HCT116 (cell line): Measurements from ENCODE around the gene TCF12. TPM values are rescaled to one million over a fixed set of nuclear protein-coding genes. Genes with fewer than 3 reads are reported as not detected.

Experiments used
- ATAC-seq: fragments of 200-7000 bp; cut with Tn5 transposase; 2 replicates; pipeline ENCODE4 v1.9.1; 2020; ENCODE audit warnings: mild to moderate bottlenecking, moderate library complexity
- BruUV-seq: library from RNA; stranded (reverse); fragments of 400-500 nt; replicated peaks from 2 replicates; lab custom pipeline; 2021; lab: Mats Ljungman, UMichigan
- CTCF ChIA-PET: fragments of 300-600 bp; sonication (Branson Sonifier 250); formaldehyde crosslinking; loops from one replicate; lab custom pipeline; 2021; ENCODE audit warnings: antibody characterized with exemption; lab: Charles Lee
- POLR2A ChIA-PET: fragments of 300-600, 350-600 bp; sonication (Branson Sonifier 250); formaldehyde crosslinking; loops from one replicate; lab custom pipeline; 2021; ENCODE audit warnings: antibody characterized with exemption; lab: Charles Lee
- RAD21 ChIA-PET, 2 experiments: fragments of 300-600 bp; sonication (Branson Sonifier 250); formaldehyde crosslinking; loops; one replicate each; lab custom pipeline; 2023; ENCODE audit warnings: low total read pairs in 2 of 2; ENCODE audit not compliant: uncharacterized antibody in 2 of 2, unreplicated experiment in 2 of 2, low non-redundant PET in 1 of 2; lab: Charles Lee
- DNase-seq: peaks from one replicate; pipeline ENCODE4 v3.0.0-alpha.2; 2010; ENCODE audit warnings: low read depth, low spot score
- H2AFZ ChIP-seq: fragments of 200-600 bp; shearing (Covaris generic), sonication (generic); 2 replicates; pipeline ENCODE4 v1.6.1; 2017; ENCODE audit warnings: low read depth, mixed run types, mixed read lengths, antibody characterized with exemption, low read length; ENCODE audit not compliant: poor library complexity, severe bottlenecking
- H3K27ac ChIP-seq: 2 replicates; pipeline ENCODE4 v1.5.1; 2012; ENCODE audit warnings: low read depth, low read length
- H3K27me3 ChIP-seq: fragments of 200-600 bp; sonication (generic); 2 replicates; pipeline ENCODE4 v1.6.1; 2016; ENCODE audit warnings: mixed run types, low read length, mixed read lengths; ENCODE audit not compliant: insufficient read depth
- H3K36me3 ChIP-seq, 2 experiments: fragments of 200-500 bp in 1 of 2; fragments of 200-600 bp in 1 of 2; sonication (Bioruptor generic) in 1 of 2; sonication (generic) in 1 of 2; 2 replicates each; pipeline versions ENCODE4 v1.5.1 to v1.6.1; 2014 to 2016; ENCODE audit warnings: low read length in 2 of 2, inconsistent platforms in 1 of 2, mixed read lengths in 1 of 2, mixed run types in 1 of 2; ENCODE audit not compliant: insufficient read depth in 2 of 2, control insufficient read depth in 1 of 2
- H3K4me1 ChIP-seq, 2 experiments: fragments of 200-600 bp in 1 of 2; sonication (generic) in 1 of 2; 2 replicates each; pipeline versions ENCODE4 v1.5.1 to v1.6.1; 2012 to 2017; ENCODE audit warnings: low read length in 2 of 2, inconsistent platforms in 1 of 2, mild to moderate bottlenecking in 1 of 2, mixed read lengths in 1 of 2, mixed run types in 1 of 2, moderate library complexity in 1 of 2; ENCODE audit not compliant: insufficient read depth in 2 of 2, control insufficient read depth in 1 of 2
- H3K4me2 ChIP-seq: fragments of 200-600 bp; sonication (generic); 2 replicates; pipeline ENCODE4 v1.6.1; 2017; ENCODE audit warnings: mixed run types, low read length, mixed read lengths
- H3K4me3 ChIP-seq, 2 experiments: fragments of 200-600 bp in 1 of 2; sonication (generic) in 1 of 2; replicated peaks in 1 of 2; 2 replicates each; pipeline ENCODE4 v1.5.1; 2011 to 2016; ENCODE audit warnings: low read length in 2 of 2, control low read depth in 1 of 2, low read depth in 1 of 2, mild to moderate bottlenecking in 1 of 2, mixed read lengths in 1 of 2, mixed run types in 1 of 2
- H3K79me2 ChIP-seq: fragments of 200-600 bp; sonication (generic); 2 replicates; pipeline ENCODE4 v1.6.1; 2017; ENCODE audit warnings: mild to moderate bottlenecking, mixed run types, low read length, moderate library complexity, mixed read lengths; ENCODE audit not compliant: insufficient read depth
- H3K9ac ChIP-seq: fragments of 200-600 bp; sonication (generic); 2 replicates; pipeline ENCODE4 v1.6.1; 2016; ENCODE audit warnings: low read length, mixed read lengths
- H3K9me2 ChIP-seq: fragments of 200-600 bp; sonication (generic), shearing (Covaris generic); 2 replicates; pipeline ENCODE4 v1.6.1; 2017; ENCODE audit warnings: mixed run types, mild to moderate bottlenecking, moderate library complexity; ENCODE audit not compliant: insufficient read depth
- H3K9me3 ChIP-seq, 2 experiments: fragments of 200-500 bp in 1 of 2; fragments of 200-600 bp in 1 of 2; sonication (Bioruptor generic) in 1 of 2; sonication (generic) in 1 of 2; 2 replicates each; pipeline ENCODE4 v1.6.1; 2014 to 2017; ENCODE audit warnings: low read length in 2 of 2, mixed read lengths in 2 of 2, inconsistent platforms in 1 of 2, low read depth in 1 of 2, mild to moderate bottlenecking in 1 of 2, mixed run types in 1 of 2, moderate library complexity in 1 of 2; ENCODE audit not compliant: control insufficient read depth in 1 of 2, insufficient read depth in 1 of 2
- H4K20me1 ChIP-seq: fragments of 200-600 bp; sonication (generic), shearing (Covaris generic); 2 replicates; pipeline ENCODE4 v1.6.1; 2017; ENCODE audit warnings: mixed run types, mild to moderate bottlenecking, moderate library complexity; ENCODE audit not compliant: insufficient read depth
- ATF3 ChIP-seq: IDR thresholded peaks from 2 replicates; pipeline ENCODE4 v1.6.1; 2012
- CBX3 ChIP-seq: IDR thresholded peaks from 2 replicates; pipeline ENCODE4 v1.6.1; 2012; ENCODE audit warnings: low read depth
- CEBPB ChIP-seq: IDR thresholded peaks from 2 replicates; pipeline ENCODE4 v1.6.1; 2012; ENCODE audit warnings: low read depth
- CTCF ChIP-seq, 3 experiments: fragments of 200-600 bp in 1 of 3; sonication (generic) in 1 of 3; IDR thresholded peaks in 2 of 3; conservative IDR thresholded peaks in 1 of 3; 2 replicates each; pipeline ENCODE4 v1.5.1; 2012 to 2017; ENCODE audit warnings: low read depth in 2 of 3, low read length in 2 of 3, antibody characterized with exemption in 1 of 3, borderline replicate concordance in 1 of 3, control low read depth in 1 of 3, mild to moderate bottlenecking in 1 of 3, mixed read lengths in 1 of 3, mixed run types in 1 of 3, moderate library complexity in 1 of 3; ENCODE audit not compliant: insufficient read depth in 1 of 3
- EGR1 ChIP-seq: IDR thresholded peaks from 2 replicates; pipeline ENCODE4 v1.6.1; 2012; ENCODE audit warnings: low read depth
- ELF1 ChIP-seq: IDR thresholded peaks from 2 replicates; pipeline ENCODE4 v1.6.1; 2012; ENCODE audit warnings: low read depth, borderline replicate concordance
- EZH2 ChIP-seq: fragments of 200-600 bp; sonication (generic); IDR thresholded peaks from 2 replicates; pipeline ENCODE4 v1.6.1; 2017; ENCODE audit warnings: antibody characterized with exemption, mixed run types
- FOSL1 ChIP-seq: IDR thresholded peaks from 2 replicates; pipeline ENCODE4 v1.6.1; 2012; ENCODE audit warnings: low read depth
- JUND ChIP-seq: IDR thresholded peaks from 2 replicates; pipeline ENCODE4 v1.6.1; 2012
- MAX ChIP-seq: IDR thresholded peaks from 2 replicates; pipeline ENCODE4 v1.6.1; 2012
- POLR2A ChIP-seq: IDR thresholded peaks from 2 replicates; pipeline ENCODE4 v1.7.0; 2011; ENCODE audit warnings: borderline replicate concordance; ENCODE audit not compliant: insufficient read depth, insufficient read length; ENCODE audit errors: extremely low read depth
- POLR2AphosphoS5 ChIP-seq: IDR thresholded peaks from 2 replicates; pipeline ENCODE4 v1.6.1; 2011; ENCODE audit warnings: mild to moderate bottlenecking, low read depth, low read length, moderate library complexity
- RAD21 ChIP-seq: IDR thresholded peaks from 2 replicates; pipeline ENCODE4 v1.6.1; 2012; ENCODE audit warnings: low read depth, mild to moderate bottlenecking
- SIN3A ChIP-seq: IDR thresholded peaks from 2 replicates; pipeline ENCODE4 v1.6.1; 2012; ENCODE audit warnings: low read depth
- SP1 ChIP-seq: IDR thresholded peaks from 2 replicates; pipeline ENCODE4 v1.6.1; 2012; ENCODE audit warnings: low read depth
- SRF ChIP-seq: IDR thresholded peaks from 2 replicates; pipeline ENCODE4 v1.6.1; 2012; ENCODE audit warnings: low read depth
- TCF7L2 ChIP-seq: IDR thresholded peaks from 2 replicates; pipeline ENCODE4 v1.7.0; 2011; ENCODE audit warnings: borderline replicate concordance, inconsistent platforms; ENCODE audit not compliant: insufficient read depth, insufficient read length; ENCODE audit errors: extremely low read depth
- YY1 ChIP-seq: IDR thresholded peaks from 2 replicates; pipeline ENCODE4 v1.6.1; 2011; ENCODE audit warnings: low read length, low read depth, moderate library complexity, mild to moderate bottlenecking; ENCODE audit not compliant: insufficient replicate concordance; ENCODE audit errors: extremely low read depth
- ZBTB33 ChIP-seq: IDR thresholded peaks from 2 replicates; pipeline ENCODE4 v1.6.1; 2011; ENCODE audit warnings: mild to moderate bottlenecking, low read length, moderate library complexity; ENCODE audit not compliant: insufficient replicate concordance; ENCODE audit errors: extremely low read depth
- ZNF274 ChIP-seq: fragments of 200-500 bp; sonication (Bioruptor generic); IDR thresholded peaks from 2 replicates; pipeline ENCODE4 v1.6.1; 2014; ENCODE audit warnings: mild to moderate bottlenecking, low read depth, low read length, inconsistent platforms
- intact Hi-C: fragments of 100-400 bp; cut with micrococcal nuclease; formaldehyde crosslinking; loops from 2 replicates; pipeline ENCODE4 v1.10.0; 2022
- total RNA-seq: library from RNA; stranded (reverse); gene quantifications from one replicate; pipeline ENCODE4 v1.2.1, GENCODE V29; 2021; ENCODE audit not compliant: unreplicated experiment

TCF12 gene
- total RNA-seq, 1 experiment from 2014 or later, result 71.6 TPM

GRCh38 chr15:57337868-57338411 lies 419.5 kb downstream of the TCF12 start:
- intact Hi-C loops, result no loop called here
- no peak for TF ChIP-seq SRF
- TF ChIP-seq SIN3A, result no peak
- TF ChIP-seq CBX3, result no peak
- TF ChIP-seq RAD21, result no peak
- no peak for TF ChIP-seq FOSL1
- TF ChIP-seq CTCF (IDR thresholded peaks at IDR 0.05 in 2 of 3, conservative IDR thresholded peaks at IDR 0.05 in 1 of 3; ENCODE audit: borderline replicate concordance in 1 of 3, insufficient read depth in 1 of 3, low read depth in 2 of 3, low read length in 2 of 3), result no peak
- TF ChIP-seq ATF3, result no peak
- TF ChIP-seq ELF1, result no peak
- TF ChIP-seq MAX, result no peak
- TF ChIP-seq POLR2AphosphoS5, result no peak
- no peak for TF ChIP-seq SP1
- TF ChIP-seq EGR1, result no peak
- no peak for TF ChIP-seq POLR2A
- TF ChIP-seq CEBPB, result no peak
- TF ChIP-seq YY1, result no peak
- TF ChIP-seq ZNF274, result no peak
- no peak for TF ChIP-seq JUND
- no peak for TF ChIP-seq TCF7L2
- TF ChIP-seq EZH2, result no peak
- TF ChIP-seq ZBTB33, result no peak
- TF ChIP-seq, all 23 proteins: peak for 0
- Histone ChIP-seq H3K9me3 (no peaks in the 10 kb centered on the region), H3K4me3 (no peak overlapping the region), H3K27me3 (no peaks in the 10 kb centered on the region), H2AFZ (no peak overlapping the region), H3K79me2 (no peaks in the 10 kb centered on the region), H3K9me2 (no peaks in the 10 kb centered on the region), H3K9ac (no peak overlapping the region), H4K20me1 (no peaks in the 10 kb centered on the region), H3K4me1 (peaks cover 5 to 17% of the 10 kb centered on the region in 2 experiments; a peak in 3 of 4 replicates), H3K4me2 (no peak overlapping the region), H3K27ac (no peak overlapping the region), H3K36me3 (no peaks in the 10 kb centered on the region)
- no TSS peak for BruUV-seq
- POLR2A ChIA-PET, result no interaction called here
- DNase-seq (no peak), ATAC-seq (no peak)
- RAD21 ChIA-PET, result no interaction called here
- CTCF ChIA-PET, result interaction anchor here (0.6 to 11.1 kb wide), 2 partner anchors 36 to 191 kb away, joined by 5 to 338 read pairs; no protein-coding TSS in a partner anchor
